ENCODE measurements around the gene ATP8B4.

The ATP8B4 gene

DNA sequence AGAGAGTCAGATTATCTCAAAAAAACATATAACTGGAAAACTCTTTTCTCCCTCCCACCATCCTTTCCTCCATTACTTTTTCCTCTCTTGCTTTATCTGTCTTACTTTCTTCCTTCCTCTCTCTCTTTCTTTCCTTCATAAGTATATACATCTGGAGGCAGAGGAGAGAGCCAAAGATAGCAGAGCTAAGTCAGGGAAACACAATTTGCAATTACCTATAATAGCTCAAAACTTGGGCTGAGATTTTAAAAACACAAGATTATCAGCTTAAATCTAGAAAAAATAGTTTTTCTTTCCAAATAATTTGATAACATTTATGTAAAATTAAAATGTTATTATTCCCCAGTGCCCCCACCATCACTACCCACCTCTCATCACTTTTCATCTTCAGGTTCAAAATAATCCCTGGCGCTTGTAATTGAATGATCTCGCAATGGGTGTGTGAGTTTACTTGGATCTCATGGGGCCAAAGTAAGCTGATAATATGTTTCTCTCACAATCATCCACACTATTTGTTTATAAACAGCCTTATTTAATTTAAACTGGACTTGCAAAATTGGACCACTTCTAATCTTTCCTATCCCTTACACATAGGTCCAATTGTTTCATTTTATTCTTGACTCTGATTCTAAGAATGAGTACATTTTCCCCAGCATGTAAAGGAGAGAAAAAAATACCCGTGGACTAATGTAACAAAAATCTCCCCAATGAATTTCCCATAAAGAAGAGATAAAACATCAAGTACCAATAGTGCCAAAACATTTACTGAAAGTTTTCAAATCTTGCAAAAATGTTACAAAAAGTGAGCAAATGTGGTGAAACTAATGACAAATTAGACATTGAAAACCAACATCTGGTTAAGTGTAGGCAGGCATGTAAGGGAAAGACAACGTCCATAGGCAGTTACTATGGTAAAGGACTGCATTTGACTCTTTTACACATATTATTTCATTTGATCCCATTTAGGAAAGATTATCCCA lies 261.2 kb downstream of the ATP8B4 start:
- Histone ChIP-seq H3K9me2 (replicated peaks; ENCODE audit: insufficient read depth, low read length) (no peaks in the 10 kb centered on the region), H3K36me3 (ENCODE audit: low read length) (no peaks in the 10 kb centered on the region), H3K79me2 (ENCODE audit: insufficient read depth, low read length) (no peaks in the 10 kb centered on the region), H3K9me3 (ENCODE audit: insufficient read depth, low read length) (no peaks in the 10 kb centered on the region), H4K20me1 (ENCODE audit: low read depth, low read length) (no peaks in the 10 kb centered on the region), H3K4me3 (ENCODE audit: insufficient read depth, low read length, poor library complexity, severe bottlenecking) (no peak overlapping the region), H3F3A (ENCODE audit: insufficient read depth) (no peaks in the 10 kb centered on the region), H3K27me3 (ENCODE audit: low read length) (no peaks in the 10 kb centered on the region), H3K9ac (ENCODE audit: low read length) (no peak overlapping the region), H3K4me2 (ENCODE audit: low read depth, low read length, poor library complexity, severe bottlenecking) (no peak overlapping the region), H3K27ac (ENCODE audit: low read depth, low read length) (no peak overlapping the region), H2AFZ (ENCODE audit: low read depth, low read length, severe bottlenecking) (no peak overlapping the region)
- no peak for TF ChIP-seq EZH2phosphoT487 (conservative IDR thresholded peaks at IDR 0.05; ENCODE audit: low read length)
- no peak for TF ChIP-seq CTCF (IDR thresholded peaks at IDR 0.05; ENCODE audit: insufficient read depth, low read length, poor library complexity, severe bottlenecking)

GRCh38 chr15:49855917-49856637 lies 263.0 kb downstream of the ATP8B4 start:
- TF ChIP-seq EZH2phosphoT487 (conservative IDR thresholded peaks at IDR 0.05; ENCODE audit: low read length) (no peak), CTCF (IDR thresholded peaks at IDR 0.05; ENCODE audit: insufficient read depth, low read length, poor library complexity, severe bottlenecking) (no peak)
- no peak overlapping the region for H3K4me3 ChIP-seq (ENCODE audit: insufficient read depth, low read length, poor library complexity, severe bottlenecking)
- no peaks in the 10 kb centered on the region for H3K79me2 ChIP-seq (ENCODE audit: insufficient read depth, low read length)
- no peaks in the 10 kb centered on the region for H3F3A ChIP-seq (ENCODE audit: insufficient read depth)
- no peak overlapping the region for H3K4me2 ChIP-seq (ENCODE audit: low read depth, low read length, poor library complexity, severe bottlenecking)
- no peaks in the 10 kb centered on the region for H3K9me2 ChIP-seq (replicated peaks; ENCODE audit: insufficient read depth, low read length)
- no peak overlapping the region for H2AFZ ChIP-seq (ENCODE audit: low read depth, low read length, severe bottlenecking)
- no peaks in the 10 kb centered on the region for H3K27me3 ChIP-seq (ENCODE audit: low read length)
- H3K27ac ChIP-seq (ENCODE audit: low read depth, low read length): no peak overlapping the region
- no peaks in the 10 kb centered on the region for H4K20me1 ChIP-seq (ENCODE audit: low read depth, low read length)
- no peaks in the 10 kb centered on the region for H3K9me3 ChIP-seq (ENCODE audit: insufficient read depth, low read length)
- no peak overlapping the region for H3K9ac ChIP-seq (ENCODE audit: low read length)
- no peaks in the 10 kb centered on the region for H3K36me3 ChIP-seq (ENCODE audit: low read length)

DNA sequence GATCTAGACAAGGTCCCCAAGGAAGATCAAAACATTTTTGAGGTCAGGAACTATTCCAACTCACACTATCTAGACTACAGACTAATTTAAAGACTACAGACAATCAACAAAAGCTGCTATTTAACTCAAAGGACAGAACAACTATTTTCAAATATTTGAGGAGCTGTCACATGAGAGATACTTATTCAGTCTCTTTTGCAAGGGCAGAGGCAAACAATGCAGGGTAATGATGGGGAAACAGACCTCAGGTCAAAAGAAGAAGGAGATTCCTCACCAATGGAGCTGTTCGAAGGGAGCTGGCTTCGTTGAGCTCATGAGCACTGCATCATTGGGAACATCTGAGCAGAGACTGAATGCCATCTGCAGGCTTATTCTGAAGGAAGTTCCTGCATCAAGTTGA lies 266.3 kb downstream of the ATP8B4 start:
- H3F3A ChIP-seq (ENCODE audit: insufficient read depth): no peaks in the 10 kb centered on the region
- no peak overlapping the region for H3K4me3 ChIP-seq (ENCODE audit: insufficient read depth, low read length, poor library complexity, severe bottlenecking)
- TF ChIP-seq CTCF (IDR thresholded peaks at IDR 0.05; ENCODE audit: insufficient read depth, low read length, poor library complexity, severe bottlenecking) (no peak), EZH2phosphoT487 (conservative IDR thresholded peaks at IDR 0.05; ENCODE audit: low read length) (no peak)
- no peak overlapping the region for H2AFZ ChIP-seq (ENCODE audit: low read depth, low read length, severe bottlenecking)
- H3K36me3 ChIP-seq (ENCODE audit: low read length): no peaks in the 10 kb centered on the region
- H3K4me2 ChIP-seq (ENCODE audit: low read depth, low read length, poor library complexity, severe bottlenecking): no peak overlapping the region
- H3K9me3 ChIP-seq (ENCODE audit: insufficient read depth, low read length): no peaks in the 10 kb centered on the region
- no peaks in the 10 kb centered on the region for H3K9me2 ChIP-seq (replicated peaks; ENCODE audit: insufficient read depth, low read length)
- H4K20me1 ChIP-seq (ENCODE audit: low read depth, low read length): no peaks in the 10 kb centered on the region
- no peaks in the 10 kb centered on the region for H3K27me3 ChIP-seq (ENCODE audit: low read length)
- no peak overlapping the region for H3K27ac ChIP-seq (ENCODE audit: low read depth, low read length)
- H3K9ac ChIP-seq (ENCODE audit: low read length): no peak overlapping the region
- no peaks in the 10 kb centered on the region for H3K79me2 ChIP-seq (ENCODE audit: insufficient read depth, low read length)

Measured in SU-DHL-6 (cell line).